Fibroblast of lung (primary cell): ENCODE data around the gene KRT80. TPM values are rescaled to one million over a fixed set of nuclear protein-coding genes. Genes with fewer than 3 reads are reported as not detected.
A peak's percentile ranks its signal among the peaks of the same experiment; 100 is the strongest.

Source experiments
- DNase-seq, 2 donors: peaks; one replicate each; pipeline versions ENCODE4 v3.0.0 to v3.0.0-alpha.2; 2010; ENCODE audit warnings: low read depth in 2 of 2
- H2AFZ ChIP-seq: 2 replicates; pipeline ENCODE4 v1.5.1; 2012; ENCODE audit warnings: low read length, control low read depth, inconsistent platforms
- H3K27ac ChIP-seq: 2 replicates; pipeline ENCODE4 v1.5.1; 2011; ENCODE audit warnings: low read length, control low read depth; ENCODE audit not compliant: insufficient read depth
- H3K27me3 ChIP-seq: 2 replicates; pipeline ENCODE4 v1.5.1; 2011; ENCODE audit warnings: mild to moderate bottlenecking, low read length; ENCODE audit not compliant: control insufficient read depth, insufficient read depth
- H3K36me3 ChIP-seq: 2 replicates; pipeline ENCODE4 v1.5.1; 2011; ENCODE audit warnings: low read length; ENCODE audit not compliant: control insufficient read depth, insufficient read depth
- H3K4me1 ChIP-seq: 2 replicates; pipeline ENCODE4 v1.5.1; 2011; ENCODE audit warnings: low read length; ENCODE audit not compliant: control insufficient read depth, insufficient read depth; ENCODE audit errors: extremely low read depth
- H3K4me2 ChIP-seq: 2 replicates; pipeline ENCODE4 v1.5.1; 2011; ENCODE audit warnings: low read length, control low read depth; ENCODE audit not compliant: insufficient read depth; ENCODE audit errors: extremely low read depth
- H3K4me3 ChIP-seq, 4 experiments: fragments of 200-600 bp in 1 of 4; sonication (generic) in 1 of 4; replicated peaks in 1 of 4; 2 replicates each; pipeline ENCODE4 v1.5.1; 2011 to 2016; ENCODE audit warnings: low read length in 4 of 4, low read depth in 3 of 4, mild to moderate bottlenecking in 3 of 4, control low read depth in 2 of 4, inconsistent platforms in 1 of 4, mixed read lengths in 1 of 4; ENCODE audit not compliant: insufficient read depth in 1 of 4; ENCODE audit errors: control extremely low read depth in 1 of 4
- H3K79me2 ChIP-seq: 2 replicates; pipeline ENCODE4 v1.5.1; 2012; ENCODE audit warnings: mild to moderate bottlenecking, low read length, inconsistent platforms; ENCODE audit not compliant: control insufficient read depth, insufficient read depth
- H3K9ac ChIP-seq: 2 replicates; pipeline ENCODE4 v1.5.1; 2011; ENCODE audit warnings: mild to moderate bottlenecking, low read length, control low read depth; ENCODE audit not compliant: insufficient read depth
- H3K9me3 ChIP-seq: 2 replicates; pipeline ENCODE4 v1.5.1; 2012; ENCODE audit warnings: low read depth, low read length; ENCODE audit not compliant: control insufficient read depth, insufficient read depth
- H4K20me1 ChIP-seq: 2 replicates; pipeline ENCODE4 v1.5.1; 2011; ENCODE audit warnings: low read length; ENCODE audit not compliant: control insufficient read depth, insufficient read depth; ENCODE audit errors: extremely low read depth
- EZH2 ChIP-seq: IDR thresholded peaks from 2 replicates; pipeline ENCODE4 v1.5.1; 2012; ENCODE audit warnings: low read length, control low read depth, mild to moderate bottlenecking; ENCODE audit errors: missing control alignments
- polyA plus RNA-seq, 2 donors: library from polyadenylated mRNA; depleted of rRNA in 1 of 2; stranded (reverse) in 1 of 2; unstranded in 1 of 2; fragments of >200 nt; gene quantifications; 2 replicates each; pipeline ENCODE4 v1.2.1, GENCODE V29; 2011 to 2012; ENCODE audit warnings: missing spikeins in 1 of 2
- total RNA-seq: library from RNA; depleted of rRNA; stranded (reverse); fragments of >200 nt; gene quantifications from 2 replicates; pipeline ENCODE4 v1.2.1, GENCODE V29; 2014
- TF ChIP-seq, protein P1 (sequence below), 2 donors: IDR thresholded peaks in 1 of 2; conservative IDR thresholded peaks in 1 of 2; 1 replicate in 1 of 2; 2 replicates in 1 of 2; pipeline ENCODE4 v1.5.1; 2011 to 2012; ENCODE audit warnings: low read length in 2 of 2, control low read depth in 1 of 2, inconsistent platforms in 1 of 2, low read depth in 1 of 2, mild to moderate bottlenecking in 1 of 2

KRT80 gene
- total and polyA plus RNA-seq, 2 donors (not counting 1 experiment from before 2014, with no cell fraction given): 0.17 to 1.0 TPM

DNA sequence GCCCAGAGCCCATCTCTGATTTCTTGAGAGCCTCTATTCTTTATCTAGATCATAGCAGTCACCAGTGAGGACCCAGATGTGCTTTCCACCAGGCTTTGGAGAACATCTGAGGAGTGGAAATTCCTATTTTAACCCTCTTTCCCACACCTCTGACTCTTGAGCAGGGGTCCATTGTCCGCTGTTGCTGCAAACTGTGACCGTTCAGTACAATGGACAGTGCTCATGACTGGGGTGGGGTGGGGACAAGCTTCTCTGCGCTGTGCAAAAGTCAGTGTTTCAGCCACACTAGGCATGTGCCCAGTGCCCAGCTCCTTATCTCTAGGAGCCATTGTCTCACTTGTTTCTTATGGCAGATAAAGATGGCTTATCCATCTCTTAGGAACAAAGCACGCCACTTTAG is 24.3 kb upstream of the KRT80 start:
- Histone ChIP-seq H2AFZ (no peak overlapping the region), H3K4me2 (no peak overlapping the region), H3K79me2 (no peaks in the 10 kb centered on the region), H3K9ac (no peak overlapping the region), H3K9me3 (no peaks in the 10 kb centered on the region), H3K27me3 (no peaks in the 10 kb centered on the region), H3K27ac (no peak overlapping the region), H3K4me1 (peaks cover 6% of the 10 kb centered on the region), H3K4me3 (no peak overlapping the region), H3K36me3 (no peaks in the 10 kb centered on the region), H4K20me1 (no peaks in the 10 kb centered on the region)
- TF ChIP-seq, protein P1, sequence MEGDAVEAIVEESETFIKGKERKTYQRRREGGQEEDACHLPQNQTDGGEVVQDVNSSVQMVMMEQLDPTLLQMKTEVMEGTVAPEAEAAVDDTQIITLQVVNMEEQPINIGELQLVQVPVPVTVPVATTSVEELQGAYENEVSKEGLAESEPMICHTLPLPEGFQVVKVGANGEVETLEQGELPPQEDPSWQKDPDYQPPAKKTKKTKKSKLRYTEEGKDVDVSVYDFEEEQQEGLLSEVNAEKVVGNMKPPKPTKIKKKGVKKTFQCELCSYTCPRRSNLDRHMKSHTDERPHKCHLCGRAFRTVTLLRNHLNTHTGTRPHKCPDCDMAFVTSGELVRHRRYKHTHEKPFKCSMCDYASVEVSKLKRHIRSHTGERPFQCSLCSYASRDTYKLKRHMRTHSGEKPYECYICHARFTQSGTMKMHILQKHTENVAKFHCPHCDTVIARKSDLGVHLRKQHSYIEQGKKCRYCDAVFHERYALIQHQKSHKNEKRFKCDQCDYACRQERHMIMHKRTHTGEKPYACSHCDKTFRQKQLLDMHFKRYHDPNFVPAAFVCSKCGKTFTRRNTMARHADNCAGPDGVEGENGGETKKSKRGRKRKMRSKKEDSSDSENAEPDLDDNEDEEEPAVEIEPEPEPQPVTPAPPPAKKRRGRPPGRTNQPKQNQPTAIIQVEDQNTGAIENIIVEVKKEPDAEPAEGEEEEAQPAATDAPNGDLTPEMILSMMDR (conservative IDR thresholded peaks at IDR 0.05 in 1 of 2, IDR thresholded peaks at IDR 0.05 in 1 of 2; ENCODE audit: low read depth in 1 of 2, low read length in 2 of 2): no peak
- no peak for TF ChIP-seq EZH2
- peak in 1 of 2 donors; percentile 27 for DNase-seq

DNA sequence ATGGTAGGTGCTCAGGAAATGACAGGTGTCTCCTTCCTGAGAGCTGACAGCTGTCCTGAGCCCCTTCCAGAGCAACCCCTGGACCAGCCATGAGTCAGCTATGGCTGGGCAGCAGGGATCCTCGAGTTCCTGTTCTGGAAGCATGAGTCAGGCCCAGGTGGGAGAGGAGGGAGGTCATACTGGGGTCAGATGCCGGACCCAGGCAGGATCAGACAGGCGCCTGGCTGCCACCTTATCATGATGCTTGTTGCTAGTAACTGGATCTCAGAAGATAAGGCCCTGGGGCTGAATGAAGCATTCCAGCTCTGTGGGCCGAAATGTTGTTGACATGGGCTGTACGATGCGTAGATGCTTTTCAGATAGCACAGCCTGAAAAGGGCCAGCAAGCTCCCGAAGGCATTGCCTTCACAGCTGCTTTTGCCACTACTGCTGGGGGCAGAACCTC is 23.8 kb upstream of the KRT80 start:
- Histone ChIP-seq H3K4me3 (no peak overlapping the region), H2AFZ (no peak overlapping the region), H3K27me3 (no peaks in the 10 kb centered on the region), H3K9me3 (no peaks in the 10 kb centered on the region), H4K20me1 (no peaks in the 10 kb centered on the region), H3K36me3 (no peaks in the 10 kb centered on the region), H3K79me2 (no peaks in the 10 kb centered on the region), H3K27ac (no peak overlapping the region), H3K4me1 (peaks cover 6% of the 10 kb centered on the region), H3K4me2 (no peak overlapping the region), H3K9ac (no peak overlapping the region)
- DNase-seq: peak; percentile 39 to 84
- TF ChIP-seq, protein P1 (conservative IDR thresholded peaks at IDR 0.05 in 1 of 2, IDR thresholded peaks at IDR 0.05 in 1 of 2; ENCODE audit: low read depth in 1 of 2, low read length in 2 of 2): no peak
- no peak for TF ChIP-seq EZH2

DNA sequence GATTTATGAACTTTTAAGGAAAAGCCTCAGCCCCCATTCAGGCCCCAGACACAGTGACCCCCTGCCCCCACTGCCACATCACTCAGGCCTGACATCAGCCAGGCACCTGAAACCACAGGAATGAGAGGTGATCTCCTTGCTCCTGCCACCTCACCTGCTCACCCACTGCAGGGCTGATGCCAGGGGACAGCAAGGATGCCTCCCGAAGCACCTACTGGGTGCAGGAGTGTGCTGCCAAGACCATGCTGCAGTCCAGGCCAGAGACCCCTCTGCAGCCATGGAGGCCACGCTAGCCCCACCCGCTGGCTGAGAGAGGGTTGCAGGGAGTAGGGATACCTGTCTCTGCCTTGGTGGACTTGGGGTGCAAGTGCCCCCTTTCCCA is 22.6 kb upstream of the KRT80 start:
- no peaks in the 10 kb centered on the region for H3K27me3 ChIP-seq
- H2AFZ ChIP-seq: no peak overlapping the region
- H3K4me3 ChIP-seq: no peak overlapping the region
- H4K20me1 ChIP-seq: no peaks in the 10 kb centered on the region
- peaks cover 6% of the 10 kb centered on the region for H3K4me1 ChIP-seq
- H3K79me2 ChIP-seq: no peaks in the 10 kb centered on the region
- DNase-seq: no peak
- no peak overlapping the region for H3K9ac ChIP-seq
- no peak overlapping the region for H3K27ac ChIP-seq
- TF ChIP-seq, protein P1 (conservative IDR thresholded peaks at IDR 0.05 in 1 of 2, IDR thresholded peaks at IDR 0.05 in 1 of 2; ENCODE audit: low read depth in 1 of 2, low read length in 2 of 2): peak in 1 of 2 donors; percentile 45
- no peak for TF ChIP-seq EZH2
- H3K9me3 ChIP-seq: no peaks in the 10 kb centered on the region
- no peaks in the 10 kb centered on the region for H3K36me3 ChIP-seq
- H3K4me2 ChIP-seq: no peak overlapping the region
